AG04450 (cell line): ENCODE data around the gene USP46. TPM values are rescaled to one million over a fixed set of nuclear protein-coding genes. Genes with fewer than 3 reads are reported as not detected.

Experiments used
- CTCF ChIA-PET: fragments of 300-600, 350-600 bp; formaldehyde crosslinking; extraction: SDS; loops from one replicate; lab custom pipeline; 2022; ENCODE audit warnings: antibody characterized with exemption, inconsistent platforms; lab: Charles Lee
- POLR2A ChIA-PET: fragments of 350-600 bp; formaldehyde crosslinking; extraction: SDS; loops from one replicate; lab custom pipeline; 2021; ENCODE audit warnings: antibody characterized with exemption, inconsistent platforms; lab: Yijun Ruan, JAX
- DNase-seq: peaks from one replicate; pipeline ENCODE4 v3.0.0-alpha.2; 2011; ENCODE audit warnings: low read depth, low spot score
- H3K27ac ChIP-seq: one replicate; pipeline ENCODE4 v1.5.1; 2012; ENCODE audit warnings: low read depth, low read length, control low read depth
- H3K27me3 ChIP-seq: one replicate; pipeline ENCODE4 v1.6.0; 2012; ENCODE audit warnings: low read length; ENCODE audit not compliant: control insufficient read depth, insufficient read depth
- H3K4me3 ChIP-seq: 2 replicates; pipeline ENCODE4 v1.5.1; 2011; ENCODE audit warnings: mild to moderate bottlenecking, low read depth, low read length, control low read depth
- H3K9me3 ChIP-seq: 2 replicates; pipeline ENCODE4 v1.5.1; 2012; ENCODE audit warnings: low read length; ENCODE audit not compliant: control insufficient read depth, insufficient read depth
- polyA plus RNA-seq: library from polyadenylated mRNA; depleted of rRNA; stranded (reverse); fragments of >200 nt; gene quantifications from 2 replicates; pipeline ENCODE4 v1.2.3, GENCODE V29; 2011
- TF ChIP-seq, protein P1 (sequence below): IDR thresholded peaks from 2 replicates; pipeline ENCODE4 v1.5.1; 2011; ENCODE audit warnings: low read depth, low read length, control low read depth, inconsistent platforms

The USP46 gene
- polyA plus RNA-seq, 1 experiment, result 69.1 TPM

DNA sequence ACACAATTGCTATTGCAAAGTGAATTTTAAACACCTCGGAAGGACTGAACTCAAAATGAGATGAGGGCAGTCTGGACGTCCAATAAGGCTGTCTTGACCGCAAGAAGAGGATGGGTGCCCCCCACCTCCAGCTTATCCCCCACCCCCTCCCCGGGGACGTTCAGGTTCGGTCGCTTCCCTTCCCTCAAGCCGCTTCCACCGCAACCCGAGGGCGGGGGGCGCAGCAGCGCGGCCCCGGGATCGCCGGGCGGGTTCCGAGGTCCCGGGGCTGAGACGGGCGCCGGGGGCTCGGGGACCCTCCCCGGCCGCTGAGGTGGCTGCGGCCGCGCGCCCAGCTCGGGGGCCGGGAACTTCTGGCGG is 480 bp downstream of the USP46 start:
- DNase-seq, result no peak
- H3K27ac ChIP-seq, result no peak overlapping the region
- ChIA-PET CTCF (interaction anchor here (0.6 to 1.8 kb wide), 3 partner anchors 68 to 325 kb away, joined by 3 to 11 read pairs (median 5); no protein-coding TSS in a partner anchor), POLR2A (interaction anchor here (0.8 to 2.2 kb wide), 2 partner anchors 18 to 54 kb away, joined by 3 to 16 read pairs; no protein-coding TSS in a partner anchor)
- H3K4me3 ChIP-seq, result peak overlapping the region; percentile 77
- TF ChIP-seq, protein P1, sequence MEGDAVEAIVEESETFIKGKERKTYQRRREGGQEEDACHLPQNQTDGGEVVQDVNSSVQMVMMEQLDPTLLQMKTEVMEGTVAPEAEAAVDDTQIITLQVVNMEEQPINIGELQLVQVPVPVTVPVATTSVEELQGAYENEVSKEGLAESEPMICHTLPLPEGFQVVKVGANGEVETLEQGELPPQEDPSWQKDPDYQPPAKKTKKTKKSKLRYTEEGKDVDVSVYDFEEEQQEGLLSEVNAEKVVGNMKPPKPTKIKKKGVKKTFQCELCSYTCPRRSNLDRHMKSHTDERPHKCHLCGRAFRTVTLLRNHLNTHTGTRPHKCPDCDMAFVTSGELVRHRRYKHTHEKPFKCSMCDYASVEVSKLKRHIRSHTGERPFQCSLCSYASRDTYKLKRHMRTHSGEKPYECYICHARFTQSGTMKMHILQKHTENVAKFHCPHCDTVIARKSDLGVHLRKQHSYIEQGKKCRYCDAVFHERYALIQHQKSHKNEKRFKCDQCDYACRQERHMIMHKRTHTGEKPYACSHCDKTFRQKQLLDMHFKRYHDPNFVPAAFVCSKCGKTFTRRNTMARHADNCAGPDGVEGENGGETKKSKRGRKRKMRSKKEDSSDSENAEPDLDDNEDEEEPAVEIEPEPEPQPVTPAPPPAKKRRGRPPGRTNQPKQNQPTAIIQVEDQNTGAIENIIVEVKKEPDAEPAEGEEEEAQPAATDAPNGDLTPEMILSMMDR, result no peak
- no peaks in the 10 kb centered on the region; the same call in none of the 2 replicates for H3K9me3 ChIP-seq
- no peaks in the 10 kb centered on the region for H3K27me3 ChIP-seq

DNA sequence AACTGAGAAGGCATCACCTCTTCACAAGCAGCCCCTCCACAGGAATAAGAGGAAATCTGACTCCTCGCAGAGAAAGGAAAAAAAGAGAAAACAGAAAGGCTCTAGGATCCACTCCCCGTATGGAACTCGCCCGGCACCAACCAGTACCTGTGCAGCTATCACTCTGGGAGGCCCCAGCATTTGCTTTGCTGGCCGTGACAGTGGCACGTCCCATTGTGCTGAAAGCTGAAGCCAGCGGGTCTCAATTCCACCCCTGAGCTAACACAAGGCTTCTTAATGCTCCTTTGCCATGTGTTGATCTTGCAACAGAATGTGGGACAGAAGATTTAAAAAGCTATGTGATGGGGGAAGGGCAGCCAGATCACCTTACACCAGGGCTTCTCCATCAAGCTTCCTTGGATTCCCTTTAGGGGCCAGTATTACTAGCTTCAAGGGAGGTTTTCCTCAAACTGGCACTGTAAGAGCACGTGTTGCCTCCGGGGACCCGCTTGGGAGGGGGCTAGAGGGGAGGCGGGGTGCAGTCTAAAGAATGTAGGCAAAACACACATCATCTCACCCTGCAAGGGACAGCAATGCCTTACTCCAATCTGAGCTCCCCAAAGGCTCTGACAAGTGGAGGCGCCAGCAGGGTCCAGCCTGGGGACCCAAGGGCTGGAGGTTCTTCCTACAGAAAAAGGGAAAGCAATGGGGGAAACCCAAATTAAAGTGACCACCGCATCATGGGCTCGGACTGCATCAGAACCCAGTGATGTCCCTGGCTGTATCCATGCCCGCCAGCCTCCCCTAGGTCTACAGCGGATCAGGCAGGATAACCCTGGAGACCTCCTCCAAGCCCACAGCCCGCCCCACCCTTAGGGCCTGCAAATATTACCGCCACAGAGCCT is 1.2 kb downstream of the USP46 start:
- DNase-seq, result peak; percentile 42
- Histone ChIP-seq H3K27ac (peak overlapping the region; percentile 39), H3K4me3 (peak overlapping the region; percentile 77), H3K9me3 (no peaks in the 10 kb centered on the region; the same call in none of the 2 replicates), H3K27me3 (no peaks in the 10 kb centered on the region)
- TF ChIP-seq, protein P1, result peak; percentile 23; the same call in 1 of the 2 replicates
- ChIA-PET CTCF (interaction anchor here (0.6 to 1.8 kb wide), 4 partner anchors 10 to 326 kb away, joined by 3 to 11 read pairs (median 4); no protein-coding TSS in a partner anchor), POLR2A (interaction anchor here (0.8 to 2.2 kb wide), 3 partner anchors 17 to 84 kb away, joined by 3 to 16 read pairs (median 6); no protein-coding TSS in a partner anchor)

DNA sequence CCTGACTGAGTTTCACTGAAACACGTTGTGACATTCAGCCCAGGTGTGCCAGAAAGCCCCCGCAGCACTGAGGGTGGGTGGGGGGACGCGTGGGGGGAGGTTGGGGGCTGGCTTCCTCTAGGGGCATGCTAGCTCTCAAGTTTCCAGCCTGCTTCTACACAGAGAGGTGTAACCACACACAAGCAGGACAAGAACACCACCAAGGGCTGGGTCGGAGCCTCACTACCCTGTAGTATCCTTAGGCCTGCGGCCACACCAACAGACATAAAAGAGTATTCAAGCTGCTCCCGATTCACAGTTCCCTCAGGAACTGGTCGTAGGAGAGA is 1.8 kb downstream of the USP46 start:
- peak overlapping the region; percentile 77 for H3K4me3 ChIP-seq
- ChIA-PET CTCF (interaction anchor here (1.0 to 1.8 kb wide), 2 partner anchors 10 to 326 kb away, joined by 3 to 11 read pairs; no protein-coding TSS in a partner anchor), POLR2A (interaction anchor here (0.8 to 2.2 kb wide), 2 partner anchors 55 to 84 kb away, joined by 6 to 16 read pairs; no protein-coding TSS in a partner anchor)
- DNase-seq, result no peak
- H3K27me3 ChIP-seq, result no peaks in the 10 kb centered on the region
- H3K9me3 ChIP-seq, result no peaks in the 10 kb centered on the region; the same call in 1 of the 2 replicates
- TF ChIP-seq, protein P1, result no peak
- H3K27ac ChIP-seq, result peak overlapping the region; percentile 39

DNA sequence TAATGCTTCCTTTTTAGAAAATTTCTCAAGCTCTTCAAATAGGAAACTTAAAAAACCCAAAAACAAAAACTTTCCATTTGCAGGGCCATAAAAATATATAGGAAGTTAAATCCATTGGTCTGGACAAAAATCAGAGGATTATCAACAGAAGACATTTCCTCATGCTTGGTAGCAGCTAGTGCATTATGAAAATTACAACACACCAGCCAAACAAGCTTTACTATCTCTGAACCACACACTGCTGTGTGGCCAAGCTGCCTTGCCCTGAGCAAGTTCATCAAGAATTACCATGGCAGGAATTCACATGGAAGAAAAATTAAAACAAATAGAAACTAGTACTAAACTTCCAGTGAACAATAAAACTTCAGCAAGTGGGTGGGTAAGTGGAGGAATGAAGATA is 3.6 kb downstream of the USP46 start:
- POLR2A ChIA-PET, result interaction anchor here (1.9 kb wide), 1 partner anchor 57 kb away, joined by 4 read pairs; no protein-coding TSS in a partner anchor
- DNase-seq, result no peak

More for the DNA sequence above, 3.6 kb downstream of the USP46 start:
- TF ChIP-seq, protein P1, result no peak
- Histone ChIP-seq H3K27me3 (no peaks in the 10 kb centered on the region), H3K27ac (no peak overlapping the region), H3K4me3 (no peak overlapping the region; the same call in 1 of the 2 replicates), H3K9me3 (no peaks in the 10 kb centered on the region; the same call in 1 of the 2 replicates)
- CTCF ChIA-PET, result interaction anchor here (0.5 to 1.0 kb wide), 2 partner anchors 16 to 328 kb away, joined by 3 read pairs; no protein-coding TSS in a partner anchor
